Natural killer cell (primary cell): Measurements from ENCODE around the gene FAM72C. TPM values are rescaled to one million over a fixed set of nuclear protein-coding genes. Genes with fewer than 3 reads are reported as not detected.
"Not testable (repeated sequence)": the region's sequence is repeated elsewhere in the genome, so short reads cannot be mapped to it uniquely, and the experiment has no call there.

Experiments
- ATAC-seq, 3 donors: fragments of 150-1000 bp in 2 of 3; fragments of 200-7000 bp in 1 of 3; cut with Tn5 transposase; 1 replicate in 1 of 3; 2 replicates in 2 of 3; pipeline ENCODE4 v1.10.0; 2021; ENCODE audit warnings: mild to moderate bottlenecking in 2 of 3, moderate library complexity in 2 of 3
- DNase-seq, 2 donors: peaks; one replicate each; pipeline versions ENCODE4 v3.0.0 to v3.0.0-alpha.2; 2013 to 2021; ENCODE audit warnings: mixed read lengths in 1 of 2
- H3K27ac ChIP-seq: one replicate; pipeline ENCODE4 v1.5.1; 2013; ENCODE audit warnings: mild to moderate bottlenecking, low read length
- H3K27me3 ChIP-seq: one replicate; pipeline ENCODE4 v1.6.1; 2013; ENCODE audit warnings: low read length; ENCODE audit not compliant: control insufficient read depth, insufficient read depth
- H3K36me3 ChIP-seq: one replicate; pipeline ENCODE4 v1.6.1; 2013; ENCODE audit warnings: low read length; ENCODE audit not compliant: control insufficient read depth, insufficient read depth
- H3K4me1 ChIP-seq: one replicate; pipeline ENCODE4 v1.6.1; 2013; ENCODE audit warnings: low read length; ENCODE audit not compliant: control insufficient read depth, insufficient read depth
- H3K4me3 ChIP-seq: one replicate; pipeline ENCODE4 v1.5.1; 2013; ENCODE audit warnings: low read length
- H3K9me3 ChIP-seq: one replicate; pipeline ENCODE4 v1.6.1; 2013; ENCODE audit warnings: low read length; ENCODE audit not compliant: control insufficient read depth, insufficient read depth
- H3K27ac Mint-ChIP-seq, 2 donors: one replicate each; pipeline ENCODE4 v1.8.0; 2022; ENCODE audit warnings: mild to moderate bottlenecking in 2 of 2, mixed read lengths in 2 of 2, moderate library complexity in 1 of 2
- H3K27me3 Mint-ChIP-seq, 2 donors: one replicate each; pipeline ENCODE4 v1.8.0; 2022; ENCODE audit warnings: low read depth in 2 of 2, mixed read lengths in 2 of 2
- H3K36me3 Mint-ChIP-seq: one replicate; pipeline ENCODE4 v1.8.0; 2022; ENCODE audit warnings: mixed read lengths
- H3K4me1 Mint-ChIP-seq, 2 donors: one replicate each; pipeline ENCODE4 v1.8.0; 2022; ENCODE audit warnings: mixed read lengths in 2 of 2
- H3K4me3 Mint-ChIP-seq: one replicate; pipeline ENCODE4 v1.8.0; 2022; ENCODE audit warnings: mild to moderate bottlenecking, moderate library complexity, mixed read lengths
- H3K9me3 Mint-ChIP-seq, 2 donors: one replicate each; pipeline ENCODE4 v1.8.0; 2022; ENCODE audit warnings: mixed read lengths in 2 of 2
- WGBS: methylation state at CpG from one replicate; pipeline ENCODE4 v1.1.7; 2013; ENCODE audit warnings: missing lambda C conversion rate; ENCODE audit not compliant: insufficient coverage; 5-methylcytosine and 5-hydroxymethylcytosine counted together
- intact Hi-C: fragments of 100-400 bp; cut with micrococcal nuclease; formaldehyde crosslinking; loops from one replicate; pipeline ENCODE4 v1.14.2; 2022
- total RNA-seq, 4 donors: library from RNA; stranded (reverse); fragments of 120-200 nt in 1 of 4; gene quantifications; one replicate each; pipeline versions ENCODE4 v1.2.3 to v1.2.4, GENCODE V29; 2013 to 2022

FAM72C gene
- total RNA-seq, 3 donors from 2014 or later (not counting 1 experiment from before 2014, with no cell fraction given) = 0.18 to 0.19 TPM; not detected in 1

- peak in 1 of 3 donors; percentile 30 for ATAC-seq
- H3K36me3 ChIP-seq, H3K9me3 Mint-ChIP-seq, DNase-seq, H3K27me3 Mint-ChIP-seq, H3K9me3 ChIP-seq, H3K27ac ChIP-seq, H3K4me3 Mint-ChIP-seq, H3K27me3 ChIP-seq, intact Hi-C loops, H3K4me1 Mint-ChIP-seq, H3K4me1 ChIP-seq, H3K4me3 ChIP-seq, H3K36me3 Mint-ChIP-seq, H3K27ac Mint-ChIP-seq: not testable (repeated sequence)
- no CpG with 5 or more reads among the region's 2 CpGs for WGBS
Observed at GRCh38 chr1:143947749-143948148, 24.0 kb downstream of the FAM72C start.

GRCh38 chr1:143945253-143945652, 26.5 kb downstream of the FAM72C start:
- H3K9me3 ChIP-seq, H3K4me3 ChIP-seq, H3K27me3 Mint-ChIP-seq, H3K4me3 Mint-ChIP-seq, intact Hi-C loops, H3K36me3 ChIP-seq, H3K4me1 Mint-ChIP-seq, H3K36me3 Mint-ChIP-seq, H3K27me3 ChIP-seq, H3K4me1 ChIP-seq, H3K27ac ChIP-seq, DNase-seq, H3K27ac Mint-ChIP-seq, H3K9me3 Mint-ChIP-seq, ATAC-seq: not testable (repeated sequence)
- no CpG with 5 or more reads among the region's 3 CpGs for WGBS

GRCh38 chr1:143944576-143945240, 27.1 kb downstream of the FAM72C start:
- H3K9me3 ChIP-seq, H3K36me3 Mint-ChIP-seq, DNase-seq, ATAC-seq, H3K9me3 Mint-ChIP-seq, H3K36me3 ChIP-seq, H3K27me3 Mint-ChIP-seq, H3K27me3 ChIP-seq, H3K27ac ChIP-seq, H3K4me3 Mint-ChIP-seq, intact Hi-C loops, H3K4me1 ChIP-seq, H3K27ac Mint-ChIP-seq, H3K4me3 ChIP-seq, H3K4me1 Mint-ChIP-seq: not testable (repeated sequence)
- WGBS = no CpG with 5 or more reads among the region's 5 CpGs

GRCh38 chr1:143943319-143943978, 28.3 kb downstream of the FAM72C start:
- H3K9me3 Mint-ChIP-seq, H3K27me3 ChIP-seq, ATAC-seq, H3K27me3 Mint-ChIP-seq, H3K36me3 Mint-ChIP-seq, H3K4me3 ChIP-seq, H3K4me1 ChIP-seq, H3K4me1 Mint-ChIP-seq, intact Hi-C loops, H3K4me3 Mint-ChIP-seq, H3K9me3 ChIP-seq, H3K36me3 ChIP-seq, DNase-seq, H3K27ac ChIP-seq, H3K27ac Mint-ChIP-seq: not testable (repeated sequence)
- no CpG with 5 or more reads among the region's 7 CpGs for WGBS

GRCh38 chr1:143942238-143942860, 29.4 kb downstream of the FAM72C start:
- H3K27ac ChIP-seq, H3K36me3 ChIP-seq, H3K27me3 Mint-ChIP-seq, ATAC-seq, H3K4me1 ChIP-seq, H3K4me3 Mint-ChIP-seq, H3K4me3 ChIP-seq, H3K9me3 Mint-ChIP-seq, DNase-seq, H3K27me3 ChIP-seq, H3K36me3 Mint-ChIP-seq, H3K27ac Mint-ChIP-seq, H3K9me3 ChIP-seq, intact Hi-C loops, H3K4me1 Mint-ChIP-seq: not testable (repeated sequence)
- no CpG with 5 or more reads among the region's 1 CpG for WGBS

GRCh38 chr1:143939666-143940065, 32.1 kb downstream of the FAM72C start:
- H3K4me1 ChIP-seq, H3K27me3 Mint-ChIP-seq, H3K4me1 Mint-ChIP-seq, H3K27me3 ChIP-seq, H3K9me3 Mint-ChIP-seq, H3K36me3 ChIP-seq, H3K36me3 Mint-ChIP-seq, H3K4me3 Mint-ChIP-seq, H3K9me3 ChIP-seq, intact Hi-C loops, ATAC-seq, H3K27ac ChIP-seq, H3K27ac Mint-ChIP-seq, H3K4me3 ChIP-seq, DNase-seq: not testable (repeated sequence)
- WGBS = no CpG with 5 or more reads among the region's 2 CpGs

- DNase-seq, H3K4me1 ChIP-seq, H3K36me3 Mint-ChIP-seq, H3K27ac Mint-ChIP-seq, intact Hi-C loops, H3K36me3 ChIP-seq, H3K9me3 ChIP-seq, H3K4me1 Mint-ChIP-seq, H3K27me3 ChIP-seq, H3K4me3 ChIP-seq, H3K27me3 Mint-ChIP-seq, H3K9me3 Mint-ChIP-seq, H3K4me3 Mint-ChIP-seq, H3K27ac ChIP-seq, ATAC-seq: not testable (repeated sequence)
- WGBS = no CpG with 5 or more reads among the region's 2 CpGs
Observed at GRCh38 chr1:143938922-143939321, 32.9 kb downstream of the FAM72C start.
